Peyer's patch (tissue), 4 donors: Measurements from ENCODE around the gene CLDN11. TPM values are rescaled to one million over a fixed set of nuclear protein-coding genes. Genes with fewer than 3 reads are reported as not detected.

Source experiments
- DNase-seq, 3 donors: peaks; one replicate each; pipeline ENCODE4 v3.0.0-alpha.2; 2017 to 2019
- H3K27ac ChIP-seq, 4 donors: fragments of 200-600 bp; sonication (generic); one replicate each; pipeline ENCODE4 v1.5.1; 2016 to 2019
- H3K27me3 ChIP-seq, 2 donors: fragments of 200-600 bp; sonication (generic); one replicate each; pipeline ENCODE4 v1.5.1; 2019
- H3K36me3 ChIP-seq, 3 donors: fragments of 200-600 bp; sonication (generic); one replicate each; pipeline ENCODE4 v1.5.1; 2016 to 2019
- H3K4me1 ChIP-seq, 4 donors: fragments of 200-600 bp; sonication (generic); one replicate each; pipeline ENCODE4 v1.5.1; 2016 to 2019
- H3K4me3 ChIP-seq, 4 donors: fragments of 200-600 bp; sonication (generic); 1 replicate in 3 of 4; 2 replicates in 1 of 4; pipeline ENCODE4 v1.5.1; 2016 to 2019; ENCODE audit warnings: mild to moderate bottlenecking in 1 of 4
- H3K9me3 ChIP-seq, 4 donors: fragments of 200-600 bp; sonication (generic); one replicate each; pipeline ENCODE4 v1.5.1; 2016 to 2019; ENCODE audit warnings: mild to moderate bottlenecking in 1 of 4
- POLR2A ChIP-seq, 2 donors: fragments of 450-650 bp; IDR thresholded peaks; one replicate each; pipeline ENCODE4 v1.5.1; 2017; ENCODE audit warnings: antibody characterized with exemption in 2 of 2, mild to moderate bottlenecking in 2 of 2, moderate library complexity in 2 of 2
- total RNA-seq, 4 donors: library from RNA; depleted of rRNA; stranded (reverse); fragments of >200 nt; gene quantifications; one replicate each; pipeline ENCODE4 v1.1.0, GENCODE V29; 2016
- TF ChIP-seq, protein P1 (sequence below), 6 experiments: fragments of 450-650 bp in 4 of 6; fragments of 200-600 bp in 2 of 6; sonication (generic) in 1 of 6; IDR thresholded peaks; one replicate each; pipeline ENCODE4 v1.5.1; 2017 to 2019; ENCODE audit warnings: antibody characterized with exemption in 6 of 6, mild to moderate bottlenecking in 3 of 6, moderate library complexity in 1 of 6

Gene CLDN11
- total RNA-seq, 4 donors from 2014 or later = 4.1 to 16.6 (median 5.0) TPM

DNA sequence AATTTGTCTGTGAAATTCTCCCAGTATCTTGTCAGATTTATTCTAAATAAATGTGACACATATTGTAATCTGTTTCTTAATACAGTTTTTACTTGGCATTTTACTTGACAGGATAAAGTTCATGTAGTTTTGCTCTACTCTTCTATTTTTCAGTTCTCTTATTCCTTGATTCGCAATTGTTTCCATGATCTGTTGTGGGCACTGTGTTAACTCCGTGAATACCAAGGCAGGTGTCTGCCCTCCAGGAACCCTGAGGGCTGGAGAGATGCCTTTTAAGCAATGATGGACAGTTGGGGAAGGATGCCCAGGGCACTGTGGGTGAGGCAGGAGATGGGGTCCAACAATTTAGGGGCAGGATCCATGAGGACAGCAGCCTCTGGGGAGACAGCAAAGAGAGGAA is 3.1 kb downstream of the CLDN11 start:
- Histone ChIP-seq H3K27me3 (peaks cover 0 to 6% of the 10 kb centered on the region in 2 donors), H3K27ac (no peak overlapping the region), H3K4me1 (peaks cover 9 to 23% (median 14%) of the 10 kb centered on the region in 4 donors), H3K9me3 (no peaks in the 10 kb centered on the region), H3K36me3 (no peaks in the 10 kb centered on the region), H3K4me3 (no peak overlapping the region)
- DNase-seq = no peak
- TF ChIP-seq, protein P1, sequence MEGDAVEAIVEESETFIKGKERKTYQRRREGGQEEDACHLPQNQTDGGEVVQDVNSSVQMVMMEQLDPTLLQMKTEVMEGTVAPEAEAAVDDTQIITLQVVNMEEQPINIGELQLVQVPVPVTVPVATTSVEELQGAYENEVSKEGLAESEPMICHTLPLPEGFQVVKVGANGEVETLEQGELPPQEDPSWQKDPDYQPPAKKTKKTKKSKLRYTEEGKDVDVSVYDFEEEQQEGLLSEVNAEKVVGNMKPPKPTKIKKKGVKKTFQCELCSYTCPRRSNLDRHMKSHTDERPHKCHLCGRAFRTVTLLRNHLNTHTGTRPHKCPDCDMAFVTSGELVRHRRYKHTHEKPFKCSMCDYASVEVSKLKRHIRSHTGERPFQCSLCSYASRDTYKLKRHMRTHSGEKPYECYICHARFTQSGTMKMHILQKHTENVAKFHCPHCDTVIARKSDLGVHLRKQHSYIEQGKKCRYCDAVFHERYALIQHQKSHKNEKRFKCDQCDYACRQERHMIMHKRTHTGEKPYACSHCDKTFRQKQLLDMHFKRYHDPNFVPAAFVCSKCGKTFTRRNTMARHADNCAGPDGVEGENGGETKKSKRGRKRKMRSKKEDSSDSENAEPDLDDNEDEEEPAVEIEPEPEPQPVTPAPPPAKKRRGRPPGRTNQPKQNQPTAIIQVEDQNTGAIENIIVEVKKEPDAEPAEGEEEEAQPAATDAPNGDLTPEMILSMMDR (IDR thresholded peaks at IDR 0.05) = no peak
- no peak for TF ChIP-seq POLR2A (IDR thresholded peaks at IDR 0.05)

DNA sequence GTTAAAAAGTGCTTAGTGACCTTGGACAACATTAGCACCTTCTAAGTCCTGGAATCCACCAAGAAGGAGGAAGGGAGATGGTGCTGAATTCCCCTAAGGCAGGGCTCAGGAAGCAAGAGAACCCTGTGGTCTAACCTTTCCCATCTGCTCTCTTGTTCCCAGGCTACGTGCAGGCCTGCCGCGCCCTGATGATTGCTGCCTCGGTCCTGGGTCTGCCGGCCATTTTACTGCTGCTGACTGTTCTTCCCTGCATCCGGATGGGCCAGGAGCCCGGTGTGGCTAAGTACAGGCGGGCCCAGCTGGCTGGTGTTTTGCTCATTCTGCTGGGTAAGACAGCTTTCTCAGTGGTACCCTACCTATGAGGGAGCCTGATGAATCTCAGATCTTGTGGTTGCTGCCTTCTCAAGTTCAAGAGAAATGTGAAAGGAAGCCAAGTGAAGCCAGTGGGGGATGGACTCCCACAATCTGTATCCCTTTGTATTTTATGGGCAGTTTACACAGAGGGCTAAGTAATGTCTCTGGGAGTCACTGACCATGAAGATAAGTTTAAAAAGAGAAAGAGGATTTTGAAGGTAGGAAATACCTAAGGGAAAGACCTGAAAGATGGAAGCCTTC is 4.4 kb downstream of the CLDN11 start:
- Histone ChIP-seq H3K27me3 (peaks cover 0 to 6% of the 10 kb centered on the region in 2 donors), H3K4me1 (peaks cover 9 to 21% (median 14%) of the 10 kb centered on the region in 4 donors), H3K27ac (no peak overlapping the region), H3K36me3 (no peaks in the 10 kb centered on the region), H3K4me3 (no peak overlapping the region), H3K9me3 (no peaks in the 10 kb centered on the region)
- TF ChIP-seq, protein P1 (IDR thresholded peaks at IDR 0.05) = no peak
- no peak for TF ChIP-seq POLR2A (IDR thresholded peaks at IDR 0.05)
- no peak for DNase-seq

DNA sequence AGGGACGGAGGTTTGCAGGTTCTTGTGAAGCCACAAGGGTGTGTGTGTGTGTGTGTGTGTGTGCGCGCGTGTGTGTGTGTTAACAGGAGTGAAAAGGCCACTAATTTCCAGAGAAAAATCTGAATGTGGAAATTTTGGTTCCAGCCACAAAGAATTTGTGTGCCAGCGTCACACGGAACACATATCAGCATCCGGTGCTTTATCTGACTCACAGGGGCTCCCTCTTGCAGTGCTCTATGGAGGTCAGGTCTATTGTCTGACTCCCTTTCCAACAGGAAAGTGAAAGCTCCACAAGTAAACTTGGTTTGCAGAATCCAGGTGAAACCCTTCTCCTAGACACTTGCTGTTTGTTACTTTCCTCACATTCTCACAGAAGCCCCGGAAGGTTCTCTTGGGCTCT is 6.2 kb downstream of the CLDN11 start:
- no peak overlapping the region for H3K4me3 ChIP-seq

DNA sequence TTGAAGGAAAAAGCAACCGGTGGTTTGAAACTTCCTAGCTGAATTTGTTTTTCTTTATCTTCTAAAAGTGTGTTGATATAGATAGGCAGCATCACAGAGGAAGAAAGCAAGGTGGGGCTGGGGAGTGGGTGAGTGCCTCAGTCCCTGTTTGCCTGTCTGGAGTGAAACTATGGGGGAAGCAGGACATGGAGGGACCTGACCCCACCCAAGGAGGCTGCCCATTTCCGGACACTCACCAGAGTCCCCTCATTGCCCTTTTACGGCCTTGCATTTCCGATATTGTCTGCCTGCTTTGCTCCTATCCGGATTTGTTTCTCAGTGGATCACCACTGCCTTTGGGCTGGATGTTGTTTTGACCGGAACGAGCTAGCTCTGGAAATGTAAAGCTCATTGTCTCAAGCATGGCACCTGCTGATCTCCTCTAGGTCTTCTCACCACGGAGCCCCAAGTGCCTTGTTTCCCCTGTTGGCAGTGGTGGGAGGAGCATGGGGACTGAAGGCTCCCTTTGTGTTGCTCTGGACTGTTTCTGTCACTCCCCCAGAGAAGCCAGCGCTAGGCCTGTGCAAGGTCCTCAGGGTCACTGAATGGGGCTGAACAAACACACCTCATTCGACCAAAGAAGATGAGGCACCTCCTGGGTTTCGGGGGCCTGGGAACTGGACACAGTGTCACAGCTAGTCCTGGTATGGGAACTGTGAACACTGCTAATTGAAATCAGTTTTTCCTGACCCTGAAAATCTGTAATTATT is 7.0 kb downstream of the CLDN11 start:
- Histone ChIP-seq H3K36me3 (no peaks in the 10 kb centered on the region), H3K4me3 (no peak overlapping the region), H3K27me3 (no peaks in the 10 kb centered on the region), H3K4me1 (no peaks in the 10 kb centered on the region), H3K9me3 (no peaks in the 10 kb centered on the region), H3K27ac (no peak overlapping the region)
- TF ChIP-seq, protein P1 (IDR thresholded peaks at IDR 0.05) = no peak
- TF ChIP-seq POLR2A (IDR thresholded peaks at IDR 0.05) = no peak
- no peak for DNase-seq

More for the DNA sequence above, 6.2 kb downstream of the CLDN11 start:
- no peak for DNase-seq
- Histone ChIP-seq H3K36me3 (no peaks in the 10 kb centered on the region), H3K9me3 (no peaks in the 10 kb centered on the region), H3K27ac (no peak overlapping the region), H3K27me3 (no peaks in the 10 kb centered on the region), H3K4me1 (peaks cover 0 to 4% (median under 1%) of the 10 kb centered on the region in 4 donors)
- no peak for TF ChIP-seq POLR2A (IDR thresholded peaks at IDR 0.05)
- TF ChIP-seq, protein P1 (IDR thresholded peaks at IDR 0.05) = no peak

DNA sequence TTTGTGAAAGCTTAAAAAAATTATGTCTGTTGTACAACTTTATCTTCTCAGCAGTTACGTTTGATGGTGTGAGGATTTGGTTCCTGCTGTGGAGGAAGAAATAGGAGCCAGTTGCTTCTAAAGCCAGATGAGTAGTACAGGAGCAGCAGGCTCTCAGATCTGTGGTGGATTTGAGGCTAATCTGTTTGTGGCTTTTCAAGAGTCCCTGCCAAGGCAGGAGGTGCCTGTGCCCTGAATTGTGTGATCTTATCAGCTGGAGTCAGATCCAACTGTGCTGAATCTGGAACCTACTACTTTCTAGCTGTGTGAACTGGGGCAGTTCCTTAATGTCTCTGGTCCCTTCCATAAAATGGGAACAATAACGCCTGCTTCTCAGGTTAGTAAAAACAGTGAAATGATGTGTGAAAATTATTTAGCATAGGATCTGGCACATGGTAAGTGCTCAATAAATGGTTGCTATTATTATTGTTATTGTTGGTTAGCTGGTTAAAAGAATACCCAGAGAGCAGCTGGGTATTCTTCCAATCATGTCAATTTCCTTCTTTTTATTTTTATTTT is 7.7 kb downstream of the CLDN11 start:
- Histone ChIP-seq H3K27me3 (no peaks in the 10 kb centered on the region), H3K4me1 (no peaks in the 10 kb centered on the region), H3K27ac (no peak overlapping the region), H3K36me3 (no peaks in the 10 kb centered on the region), H3K9me3 (no peaks in the 10 kb centered on the region), H3K4me3 (no peak overlapping the region)
- TF ChIP-seq POLR2A (IDR thresholded peaks at IDR 0.05) = no peak
- TF ChIP-seq, protein P1 (IDR thresholded peaks at IDR 0.05) = no peak
- no peak for DNase-seq
